Measurements from ENCODE around the gene USP6. TPM values are rescaled to one million over a fixed set of nuclear protein-coding genes. Genes with fewer than 3 reads are reported as not detected.
"Not testable (repeated sequence)": the region's sequence is repeated elsewhere in the genome, so short reads cannot be mapped to it uniquely, and the experiment has no call there.

Gene USP6
- total and polyA plus RNA-seq, 2 of the 4 experiments (the other 2 are of a cell fraction), result 0.02 TPM; not detected in 1

DNA sequence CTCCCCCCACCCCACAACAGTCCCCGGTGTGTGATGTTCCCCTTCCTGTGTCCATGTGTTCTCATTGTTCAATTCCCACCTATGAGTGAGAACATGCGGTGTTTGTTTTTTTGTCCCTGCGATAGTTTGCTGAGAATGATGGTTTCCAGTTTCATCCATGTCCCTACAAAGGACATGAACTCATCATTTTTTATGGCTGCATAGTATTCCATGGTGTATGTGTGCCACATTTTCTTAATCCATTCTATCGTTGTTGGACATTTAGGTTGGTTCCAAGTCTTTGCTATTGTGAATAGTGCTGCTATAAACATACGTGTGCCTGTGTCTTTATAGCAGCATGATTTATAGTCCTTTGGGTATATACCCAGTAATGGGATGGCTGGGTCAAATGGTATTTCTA is 101.7 kb downstream of the USP6 start:
- H3K9ac ChIP-seq (ENCODE audit: low read depth, low read length); H3K4me1 ChIP-seq (ENCODE audit: control insufficient read depth, insufficient read depth, low read length); in situ Hi-C loops (cut with MboI; ENCODE audit: low sequenced_read_pairs); H3K27ac ChIP-seq (ENCODE audit: insufficient read depth, low read length); CTCF ChIA-PET; H3K79me1 ChIP-seq (ENCODE audit: low read depth in 1 of 2, low read length in 2 of 2); POLR2A ChIA-PET (ENCODE audit: unreplicated experiment); H3K27me3 ChIP-seq (ENCODE audit: control insufficient read depth, insufficient read depth, low read length); DNase-seq; H3K9me1 ChIP-seq (ENCODE audit: insufficient read depth, low read length); H3K4ac ChIP-seq (ENCODE audit: low read depth, low read length); H4K20me1 ChIP-seq (ENCODE audit: insufficient read depth, low read length); dilution Hi-C loops (cut with HindIII; ENCODE audit: low sequenced_read_pairs, unreplicated experiment); H3K23ac ChIP-seq (ENCODE audit: low read depth, low read length); BruUV-seq (replicated peaks); H2AK5ac ChIP-seq (ENCODE audit: low read depth, low read length); H3K18ac ChIP-seq (ENCODE audit: low read depth, low read length); H4K91ac ChIP-seq (ENCODE audit: insufficient read depth, low read depth, low read length); intact Hi-C loops (cut with micrococcal nuclease); H3K14ac ChIP-seq (replicated peaks; ENCODE audit: low read depth, low read length); H3K9me3 ChIP-seq (ENCODE audit: control insufficient read depth, insufficient read depth, low read length); H4K5ac ChIP-seq (ENCODE audit: low read depth, low read length); H4K8ac ChIP-seq (ENCODE audit: low read depth in 2 of 2, low read length in 2 of 2); H2AFZ ChIP-seq (replicated peaks; ENCODE audit: low read length, poor library complexity); H2AK9ac ChIP-seq (replicated peaks; ENCODE audit: low read depth, low read length, poor library complexity); H2BK15ac ChIP-seq (ENCODE audit: low read depth, low read length); H3K56ac ChIP-seq (ENCODE audit: extremely low read depth, insufficient read depth, low read length); ATAC-seq (ENCODE audit: low read depth); H2BK5ac ChIP-seq (ENCODE audit: low read depth, low read length, poor library complexity, severe bottlenecking); H2BK120ac ChIP-seq (ENCODE audit: low read depth, low read length); H3K36me3 ChIP-seq (ENCODE audit: control insufficient read depth, insufficient read depth, low read length); H3K4me2 ChIP-seq (ENCODE audit: low read depth, low read length); H3K4me3 ChIP-seq (ENCODE audit: insufficient read depth, low read depth, low read length); H2BK20ac ChIP-seq (ENCODE audit: low read depth, low read length): not testable (repeated sequence)
- no CpG with 5 or more reads among the region's 5 CpGs for WGBS, 2 experiments (ENCODE audit: extremely low coverage in 2 of 2, insufficient read length in 1 of 2)

Data from IMR-90 (cell line).